Measurements from ENCODE around the gene ANKH.

ANKH gene

GRCh38 chr5:14659821-14660607, 211.6 kb downstream of the ANKH start:
- DNase-seq, result no peak

- DNase-seq, result no peak
Observed at GRCh38 chr5:14656898-14657297, 214.7 kb downstream of the ANKH start.

- DNase-seq, result no peak
Observed at GRCh38 chr5:14655146-14655741, 216.3 kb downstream of the ANKH start.
